Stimulated activated CD4-positive, alpha-beta T cell treated with anti-CD3 and anti-CD28 coated beads, Interleukin-4, amount 100 ng/mL, for 4 hours (primary cell): Measurements from ENCODE around the gene TRAF7.

Source experiments
- DNase-seq, 2 experiments: peaks; one replicate each; pipeline ENCODE4 v3.0.0-alpha.2; 2020

TRAF7 gene

GRCh38 chr16:2204416-2205103, 49.0 kb downstream of the TRAF7 start:
- DNase-seq = no peak

- DNase-seq = peak; percentile 89 to 91
These were observed 49.8 kb downstream of the TRAF7 start, which contains the start of gene MLST8 for GRCh38 chr16:2205104-2205966. TSS of gene MLST8 (plus strand) at chr16:2205454. CDS start at chr16:2206086, 632 bp downstream.

GRCh38 chr16:2205967-2206313, 50.4 kb downstream of the TRAF7 start:
- peak in 1 of 2 experiments; percentile 28 for DNase-seq

- DNase-seq = no peak
These were observed 50.8 kb downstream of the TRAF7 start for GRCh38 chr16:2206420-2206779.

GRCh38 chr16:2206780-2207433, 51.3 kb downstream of the TRAF7 start:
- DNase-seq = no peak

- DNase-seq = no peak
These were observed 52.3 kb downstream of the TRAF7 start for GRCh38 chr16:2207872-2208271.

GRCh38 chr16:2208308-2208707, 52.7 kb downstream of the TRAF7 start:
- no peak for DNase-seq

GRCh38 chr16:2208772-2209171, 53.2 kb downstream of the TRAF7 start:
- no peak for DNase-seq

- DNase-seq = no peak
These were observed 53.9 kb downstream of the TRAF7 start for GRCh38 chr16:2209258-2210008.

- no peak for DNase-seq
These were observed 54.4 kb downstream of the TRAF7 start for GRCh38 chr16:2210009-2210332.

GRCh38 chr16:2210386-2211365, 55.1 kb downstream of the TRAF7 start, which contains the start of gene BRICD5:
TSS of gene BRICD5 (minus strand) at chr16:2210863. CDS start at chr16:2210833, 30 bp downstream.
- DNase-seq = no peak

GRCh38 chr16:2211923-2212347, 56.4 kb downstream of the TRAF7 start:
- no peak for DNase-seq

GRCh38 chr16:2212362-2213324, 57.1 kb downstream of the TRAF7 start:
- no peak for DNase-seq

GRCh38 chr16:2213817-2214718, 58.5 kb downstream of the TRAF7 start:
- DNase-seq = no peak

- DNase-seq = no peak
These were observed 59.1 kb downstream of the TRAF7 start, which contains the start of gene PGP for GRCh38 chr16:2214719-2214968. TSS of gene PGP (minus strand) at chr16:2214840. CDS start at chr16:2214777, 63 bp downstream.

- no peak for DNase-seq
These were observed 60.7 kb downstream of the TRAF7 start for GRCh38 chr16:2216330-2216729.

- peak; percentile 99 for DNase-seq
These were observed 67.8 kb downstream of the TRAF7 start, which contains the start of gene E4F1 for GRCh38 chr16:2223221-2223941. TSS of gene E4F1 (plus strand) at chr16:2223591. CDS start at chr16:2223614, 23 bp downstream.

- DNase-seq = peak in 1 of 2 experiments; percentile 4
These were observed 68.4 kb downstream of the TRAF7 start for GRCh38 chr16:2223942-2224486.
